ENCODE data around the gene SLC22A23.

- no peak for TF ChIP-seq CTCF (IDR thresholded peaks at IDR 0.05)
- no peak for TF ChIP-seq POLR2AphosphoS5 (IDR thresholded peaks at IDR 0.05)
- TF ChIP-seq POLR2A (IDR thresholded peaks at IDR 0.05), result no peak
Measured at GRCh38 chr6:3331971-3332370, 124.9 kb downstream of the SLC22A23 start.

Measured in stomach (tissue), 4 donors.